GM12873 (cell line): ENCODE data around the gene AFAP1.

Source experiments
- TF ChIP-seq, protein P1 (sequence below): IDR thresholded peaks from 2 replicates; pipeline ENCODE4 v1.5.1; 2012; ENCODE audit warnings: low read depth, mild to moderate bottlenecking, moderate library complexity, low read length, control low read depth; ENCODE audit not compliant: insufficient read depth; ENCODE audit errors: missing control alignments

Gene AFAP1

DNA sequence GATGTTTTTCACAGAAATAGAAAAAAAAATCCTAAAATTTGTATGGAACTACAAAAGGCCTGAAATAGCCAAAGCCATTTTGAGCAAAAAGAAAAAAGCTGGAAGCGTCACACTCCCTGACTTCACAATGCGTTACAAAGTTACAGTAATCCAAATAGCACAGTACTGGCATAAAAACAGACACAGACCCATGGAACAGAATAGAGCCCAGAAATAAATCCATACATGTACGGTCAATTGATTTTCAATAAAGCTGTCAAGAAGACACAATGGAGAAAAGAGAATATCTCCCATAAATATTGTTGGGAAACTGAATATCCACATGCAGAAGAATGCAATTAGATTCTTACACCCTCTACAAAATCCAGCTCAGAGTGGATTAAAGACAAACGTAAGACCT, 208.2 kb downstream of the AFAP1 start:
- TF ChIP-seq, protein P1, sequence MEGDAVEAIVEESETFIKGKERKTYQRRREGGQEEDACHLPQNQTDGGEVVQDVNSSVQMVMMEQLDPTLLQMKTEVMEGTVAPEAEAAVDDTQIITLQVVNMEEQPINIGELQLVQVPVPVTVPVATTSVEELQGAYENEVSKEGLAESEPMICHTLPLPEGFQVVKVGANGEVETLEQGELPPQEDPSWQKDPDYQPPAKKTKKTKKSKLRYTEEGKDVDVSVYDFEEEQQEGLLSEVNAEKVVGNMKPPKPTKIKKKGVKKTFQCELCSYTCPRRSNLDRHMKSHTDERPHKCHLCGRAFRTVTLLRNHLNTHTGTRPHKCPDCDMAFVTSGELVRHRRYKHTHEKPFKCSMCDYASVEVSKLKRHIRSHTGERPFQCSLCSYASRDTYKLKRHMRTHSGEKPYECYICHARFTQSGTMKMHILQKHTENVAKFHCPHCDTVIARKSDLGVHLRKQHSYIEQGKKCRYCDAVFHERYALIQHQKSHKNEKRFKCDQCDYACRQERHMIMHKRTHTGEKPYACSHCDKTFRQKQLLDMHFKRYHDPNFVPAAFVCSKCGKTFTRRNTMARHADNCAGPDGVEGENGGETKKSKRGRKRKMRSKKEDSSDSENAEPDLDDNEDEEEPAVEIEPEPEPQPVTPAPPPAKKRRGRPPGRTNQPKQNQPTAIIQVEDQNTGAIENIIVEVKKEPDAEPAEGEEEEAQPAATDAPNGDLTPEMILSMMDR, result no peak

DNA sequence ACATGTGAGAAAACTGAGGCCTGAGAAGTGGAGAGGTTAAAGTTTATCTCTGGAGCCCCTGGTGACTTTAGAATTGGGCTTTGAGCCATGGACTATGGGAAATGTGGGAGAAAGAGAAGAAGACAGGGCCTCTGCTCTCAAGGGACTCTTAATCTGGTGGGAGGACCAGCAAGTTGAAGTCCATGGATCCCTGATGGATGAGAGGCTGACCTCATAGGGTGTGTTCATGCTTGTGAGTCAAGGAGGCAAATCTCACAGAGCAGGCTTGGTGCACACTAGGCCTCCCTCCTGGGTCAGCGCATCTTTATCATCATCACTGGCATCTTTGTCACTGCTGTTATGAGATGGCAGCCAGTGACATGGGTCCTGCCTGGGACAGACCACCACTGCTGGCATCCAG, 211.9 kb downstream of the AFAP1 start:
- TF ChIP-seq, protein P1, result no peak

DNA sequence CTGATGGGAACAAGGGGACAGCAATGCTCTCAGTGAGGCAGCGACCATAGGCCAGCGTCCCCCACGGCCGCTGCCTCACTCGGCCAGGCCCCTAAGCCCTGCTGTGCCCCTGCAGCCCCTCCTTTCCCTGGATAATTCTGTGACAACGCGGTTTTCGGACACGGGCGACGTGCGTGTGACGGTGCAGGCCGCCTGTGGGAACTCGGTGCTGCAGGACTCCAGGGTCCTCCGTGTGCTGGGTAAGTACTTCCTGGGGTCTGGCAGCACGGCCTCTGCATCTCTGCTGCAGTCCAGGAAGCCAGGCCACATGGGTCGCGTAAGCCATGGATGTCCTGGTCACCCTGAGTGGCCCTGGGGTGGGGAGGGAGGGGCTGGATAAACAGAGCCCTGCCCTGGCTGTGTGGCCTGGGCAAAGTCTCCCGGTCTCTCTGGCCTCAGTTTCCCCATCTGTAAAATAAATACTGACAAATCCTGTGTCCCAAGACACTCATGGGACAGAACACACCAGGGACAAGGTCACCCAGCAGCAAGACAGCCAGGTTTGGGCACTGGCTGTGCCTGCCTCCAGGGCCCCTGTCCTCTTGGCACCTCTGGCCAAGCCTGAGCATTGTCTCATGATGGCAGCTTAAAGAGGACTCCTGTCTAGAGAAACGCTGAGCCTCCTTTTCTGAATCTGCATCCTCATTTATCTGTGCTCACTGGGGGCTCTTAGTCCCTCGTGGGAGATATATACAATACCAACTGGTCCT, 212.8 kb downstream of the AFAP1 start:
- TF ChIP-seq, protein P1, result no peak

DNA sequence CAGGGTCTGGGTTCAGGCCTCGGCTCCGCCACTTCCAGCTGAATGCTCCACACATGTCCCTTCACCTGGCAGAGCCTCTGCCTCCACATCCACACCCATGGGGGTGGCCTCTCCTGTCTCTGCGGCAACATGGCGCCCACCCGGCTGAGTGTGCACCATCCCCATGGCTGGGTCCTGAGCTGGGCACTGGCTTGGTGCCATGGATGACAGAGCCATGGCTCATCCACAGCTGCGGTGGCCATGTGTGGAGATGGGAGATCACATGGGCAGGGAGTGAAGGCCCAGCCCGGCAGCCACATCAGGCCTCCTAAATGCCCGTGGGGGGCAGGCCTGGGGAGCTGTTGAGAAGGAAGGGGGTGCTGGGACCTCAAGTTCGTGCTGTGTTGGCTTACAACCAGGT, 213.7 kb downstream of the AFAP1 start:
- TF ChIP-seq, protein P1, result no peak

DNA sequence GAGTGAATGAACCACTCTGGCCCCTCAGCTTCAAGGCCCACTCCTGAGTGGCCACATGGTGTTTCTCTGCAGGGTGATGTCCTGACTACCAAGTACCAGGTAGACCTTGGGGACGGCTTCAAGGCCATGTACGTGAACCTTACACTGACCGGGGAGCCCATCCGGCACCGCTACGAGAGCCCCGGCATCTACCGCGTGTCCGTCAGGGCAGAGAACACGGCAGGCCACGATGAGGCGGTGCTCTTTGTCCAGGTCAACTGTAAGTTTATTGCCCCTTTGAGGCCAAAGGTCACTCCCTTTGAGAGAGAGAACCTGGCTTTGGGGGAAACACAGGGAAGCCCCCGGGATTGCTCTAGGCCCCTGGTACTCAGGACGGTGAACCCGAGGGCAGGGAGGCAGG, 216.0 kb downstream of the AFAP1 start:
- TF ChIP-seq, protein P1, result no peak

DNA sequence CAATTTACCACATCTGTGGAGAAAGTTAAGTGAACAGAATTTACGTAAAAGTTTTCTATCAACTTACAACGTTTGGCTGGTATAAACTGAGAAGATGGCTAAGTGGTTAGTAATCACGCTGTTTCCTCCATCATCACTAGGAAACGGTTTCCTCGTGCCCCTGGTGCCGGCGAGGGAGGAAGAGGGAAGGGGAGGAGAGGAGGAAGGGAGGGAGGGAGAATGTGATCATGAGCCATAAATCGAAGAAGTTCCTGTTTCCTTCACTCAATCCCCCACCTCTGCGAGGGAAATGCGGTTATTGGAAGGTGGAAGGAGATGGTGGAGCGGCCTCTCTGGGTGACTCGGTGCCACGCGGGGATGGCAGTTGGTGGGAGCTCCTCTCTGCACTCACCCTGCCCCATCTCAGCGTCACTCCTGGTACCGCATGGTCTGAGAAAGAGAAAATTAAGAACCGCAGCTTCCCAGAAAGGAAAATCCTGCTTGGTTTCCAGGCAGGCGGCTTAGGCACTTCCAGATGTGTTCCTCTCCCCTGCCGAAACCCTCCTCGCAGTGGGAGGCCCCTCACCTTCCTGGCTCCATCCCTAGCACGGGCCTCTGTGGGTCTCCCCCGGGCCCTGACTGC, 216.8 kb downstream of the AFAP1 start:
- TF ChIP-seq, protein P1, result no peak

DNA sequence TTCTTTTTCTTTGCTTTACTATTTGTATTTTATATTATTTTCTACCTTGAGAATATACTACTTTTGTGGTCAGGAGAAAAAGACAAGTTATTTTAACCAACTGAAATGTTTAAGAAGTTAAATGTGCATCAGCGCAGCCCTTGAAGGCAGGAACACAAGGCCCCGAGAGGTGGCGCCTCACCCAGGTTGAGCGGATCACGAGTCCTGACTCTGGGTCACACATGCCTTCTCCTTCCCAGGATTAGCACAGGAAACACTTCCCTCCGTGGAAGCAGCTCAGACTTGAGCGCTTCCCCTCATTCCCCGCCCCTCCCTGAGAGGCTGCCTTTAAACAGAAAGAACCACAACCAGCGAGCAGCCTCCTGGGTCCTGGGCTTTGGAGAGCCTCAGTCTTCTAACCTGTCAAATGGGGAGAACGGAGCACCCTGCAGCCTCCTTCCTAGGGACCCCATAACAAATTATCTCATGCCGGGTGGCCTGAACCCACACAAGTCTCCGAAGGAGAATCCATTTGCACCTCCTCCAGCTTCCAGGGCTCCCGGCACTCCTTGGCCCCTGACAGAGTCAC, 217.6 kb downstream of the AFAP1 start:
- TF ChIP-seq, protein P1, result peak; percentile 14
